GM12878 (cell line): ENCODE results near the gene ECT2L. TPM values are rescaled to one million over a fixed set of nuclear protein-coding genes. Genes with fewer than 3 reads are reported as not detected.
A peak's percentile ranks its signal among the peaks of the same experiment; 100 is the strongest.

ENCODE experiments used
- ATF7 ChIP-seq: fragments of 450-650 bp; IDR thresholded peaks from 2 replicates; pipeline ENCODE4 v1.6.1; 2016; ENCODE audit warnings: low read depth, mild to moderate bottlenecking
- BCL11A ChIP-seq: IDR thresholded peaks from 2 replicates; pipeline ENCODE4 v1.6.1; 2011; ENCODE audit warnings: low read depth, low read length
- CBX5 ChIP-seq: sonication (generic); IDR thresholded peaks from 2 replicates; pipeline ENCODE4 v1.6.1; 2016; ENCODE audit warnings: low read depth, moderate library complexity, mild to moderate bottlenecking, inconsistent platforms
- CHD2 ChIP-seq: IDR thresholded peaks from 2 replicates; pipeline ENCODE4 v1.6.1; 2011; ENCODE audit warnings: low read depth, low read length, improper control_type of control experiment, borderline replicate concordance
- CREB1 ChIP-seq: IDR thresholded peaks from 2 replicates; pipeline ENCODE4 v1.6.1; 2012; ENCODE audit warnings: low read depth, mild to moderate bottlenecking, inconsistent platforms
- CREM ChIP-seq: IDR thresholded peaks from 2 replicates; pipeline ENCODE4 v1.6.1; 2014; ENCODE audit warnings: antibody characterized with exemption, low read depth
- CUX1 ChIP-seq: IDR thresholded peaks from 2 replicates; pipeline ENCODE4 v1.6.1; 2012; ENCODE audit warnings: improper control_type of control experiment, low read depth, low read length; ENCODE audit not compliant: insufficient replicate concordance
- FOXM1 ChIP-seq: IDR thresholded peaks from 2 replicates; pipeline ENCODE4 v1.6.1; 2012; ENCODE audit warnings: low read depth, mild to moderate bottlenecking, inconsistent platforms, low read length, moderate library complexity
- GABPA ChIP-seq: IDR thresholded peaks from 2 replicates; pipeline ENCODE4 v1.6.1; 2014; ENCODE audit warnings: antibody characterized with exemption, low read depth, mild to moderate bottlenecking, inconsistent platforms
- MTA2 ChIP-seq: fragments of 450-650 bp; IDR thresholded peaks from 2 replicates; pipeline ENCODE4 v1.6.1; 2016; ENCODE audit warnings: low read depth, mild to moderate bottlenecking, moderate library complexity
- PML ChIP-seq: IDR thresholded peaks from 2 replicates; pipeline ENCODE4 v1.6.1; 2012; ENCODE audit warnings: low read length, inconsistent platforms
- POU2F2 ChIP-seq: IDR thresholded peaks from 3 replicates; pipeline ENCODE4 v1.6.1; 2011; ENCODE audit warnings: low read depth, mild to moderate bottlenecking, low read length, borderline replicate concordance
- RELA ChIP-seq: fragments of 450-650 bp; IDR thresholded peaks from 2 replicates; pipeline ENCODE4 v1.8.0; 2014; ENCODE audit warnings: borderline replicate concordance; ENCODE audit not compliant: partially characterized antibody
- SIX5 ChIP-seq: IDR thresholded peaks from 2 replicates; pipeline ENCODE4 v1.6.1; 2011; ENCODE audit warnings: mild to moderate bottlenecking, low read depth, low read length, moderate library complexity; ENCODE audit not compliant: severe bottlenecking
- SMAD5 ChIP-seq: IDR thresholded peaks from 2 replicates; pipeline ENCODE4 v1.6.1; 2016; ENCODE audit warnings: antibody characterized with exemption, low read depth
- TAF1 ChIP-seq: IDR thresholded peaks from 2 replicates; pipeline ENCODE4 v1.6.1; 2011; ENCODE audit warnings: mild to moderate bottlenecking, low read depth, low read length, borderline replicate concordance
- TCF12 ChIP-seq: IDR thresholded peaks from 2 replicates; pipeline ENCODE4 v1.6.1; 2011; ENCODE audit warnings: low read depth, mild to moderate bottlenecking, low read length
- TCF3 ChIP-seq: IDR thresholded peaks from 2 replicates; pipeline ENCODE4 v1.6.1; 2012; ENCODE audit warnings: low read depth, mild to moderate bottlenecking, low read length, borderline replicate concordance; ENCODE audit not compliant: insufficient read depth
- ZNF24 ChIP-seq: fragments of 450-650 bp; IDR thresholded peaks from 2 replicates; pipeline ENCODE4 v1.6.1; 2017; ENCODE audit warnings: antibody characterized with exemption, mild to moderate bottlenecking
- ZZZ3 ChIP-seq: IDR thresholded peaks from 2 replicates; pipeline ENCODE4 v1.6.1; 2011; ENCODE audit warnings: low read depth; ENCODE audit not compliant: control insufficient read depth, insufficient read length
- polyA plus RNA-seq, 11 experiments: library from polyadenylated mRNA; depleted of rRNA in 4 of 11; unstranded in 6 of 11; stranded (reverse) in 5 of 11; fragments of >200 nt; fragmentation: Nextera tagmentation in 4 of 11; fragmentation: Illumina TruSeq in 1 of 11; extraction: Ambion mirVana in 4 of 11; extraction: Trizol in 1 of 11; gene quantifications; 1 replicate in 1 of 11; 2 replicates in 10 of 11; pipeline versions ENCODE4 v1.2.1 to v1.2.3, GENCODE V29; 2011 to 2016; ENCODE audit warnings: inconsistent platforms in 2 of 11, missing spikeins in 2 of 11, low read depth in 1 of 11
- total RNA-seq, 4 experiments: library from RNA; depleted of rRNA in 3 of 4; stranded (reverse); fragments of >200 nt in 3 of 4; fragmentation: Illumina TruSeq in 1 of 4; extraction: Trizol in 1 of 4; gene quantifications; 2 replicates each; pipeline versions ENCODE4 v1.2.1 to v1.2.3, GENCODE V29; 2013 to 2021
- TF ChIP-seq, protein P1 (sequence below): fragments of 450-650 bp; IDR thresholded peaks from 2 replicates; pipeline ENCODE4 v1.6.1; 2017; ENCODE audit warnings: mild to moderate bottlenecking, moderate library complexity
- TF ChIP-seq, protein P2 (sequence below): IDR thresholded peaks from 2 replicates; pipeline ENCODE4 v1.6.1; 2012; ENCODE audit warnings: low read depth, low read length, improper control_type of control experiment

The ECT2L gene
- total and polyA plus RNA-seq, 10 of the 15 experiments (the other 5 are each of a cell fraction or from before 2014, with no cell fraction given): 0.05 to 0.09 TPM; not detected in 8

DNA sequence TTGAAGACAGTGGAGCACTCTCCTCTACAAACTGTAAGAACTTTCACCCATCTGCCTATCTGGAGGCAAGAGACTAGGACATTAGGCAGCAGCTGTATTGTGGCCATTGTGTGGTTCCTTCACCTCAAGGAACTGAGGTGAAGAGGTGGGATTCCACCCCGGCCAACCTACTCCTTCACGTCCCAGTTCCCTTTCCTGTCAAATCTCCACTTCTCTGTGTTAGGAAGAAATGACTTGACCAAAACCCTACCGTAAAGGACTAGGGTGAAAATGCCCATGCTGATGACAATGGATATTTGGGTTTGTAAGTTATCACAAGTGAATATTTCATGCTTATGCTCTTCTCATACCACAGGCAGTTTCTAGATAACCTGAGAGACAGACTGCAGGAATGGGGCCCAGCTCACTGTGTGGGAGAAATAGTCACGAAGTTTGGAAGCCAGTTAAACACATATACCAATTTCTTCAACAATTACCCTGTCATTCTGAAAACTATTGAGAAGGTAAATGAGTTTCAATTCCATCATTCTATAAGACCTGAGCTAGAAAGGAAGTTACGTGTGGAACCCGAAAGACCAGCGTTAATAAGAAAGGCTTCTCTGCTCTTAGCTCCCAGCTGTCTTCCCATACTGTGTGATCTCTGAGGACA lies 86.6 kb downstream of the ECT2L start (continued):
- TF ChIP-seq CUX1 (peak; percentile 81), SIX5 (no peak), TCF3 (peak; percentile 58; the same call in 1 of the 2 replicates), TCF12 (peak; percentile 92), CREM (peak; percentile 43; the same call in 1 of the 2 replicates), ZNF24 (peak; percentile 82), GABPA (peak; percentile 61; the same call in 1 of the 2 replicates), MTA2 (peak; percentile 96), POU2F2 (peak; percentile 51; the same call in 1 of the 3 replicates), CHD2 (peak; percentile 32; the same call in 1 of the 2 replicates), BCL11A (peak; percentile 86), ATF7 (peak; percentile 66), TAF1 (0 out of 2 replicates have a peak, but pooled peaks have one; percentile 22), RELA (peak; percentile 15), ZZZ3 (no peak), CBX5 (peak; percentile 87), CREB1 (peak; percentile 72), FOXM1 (peak; percentile 82; the same call in 1 of the 2 replicates), SMAD5 (no peak), PML (0 out of 2 replicates have a peak, but pooled peaks have one; percentile 61)
- TF ChIP-seq, protein P1, sequence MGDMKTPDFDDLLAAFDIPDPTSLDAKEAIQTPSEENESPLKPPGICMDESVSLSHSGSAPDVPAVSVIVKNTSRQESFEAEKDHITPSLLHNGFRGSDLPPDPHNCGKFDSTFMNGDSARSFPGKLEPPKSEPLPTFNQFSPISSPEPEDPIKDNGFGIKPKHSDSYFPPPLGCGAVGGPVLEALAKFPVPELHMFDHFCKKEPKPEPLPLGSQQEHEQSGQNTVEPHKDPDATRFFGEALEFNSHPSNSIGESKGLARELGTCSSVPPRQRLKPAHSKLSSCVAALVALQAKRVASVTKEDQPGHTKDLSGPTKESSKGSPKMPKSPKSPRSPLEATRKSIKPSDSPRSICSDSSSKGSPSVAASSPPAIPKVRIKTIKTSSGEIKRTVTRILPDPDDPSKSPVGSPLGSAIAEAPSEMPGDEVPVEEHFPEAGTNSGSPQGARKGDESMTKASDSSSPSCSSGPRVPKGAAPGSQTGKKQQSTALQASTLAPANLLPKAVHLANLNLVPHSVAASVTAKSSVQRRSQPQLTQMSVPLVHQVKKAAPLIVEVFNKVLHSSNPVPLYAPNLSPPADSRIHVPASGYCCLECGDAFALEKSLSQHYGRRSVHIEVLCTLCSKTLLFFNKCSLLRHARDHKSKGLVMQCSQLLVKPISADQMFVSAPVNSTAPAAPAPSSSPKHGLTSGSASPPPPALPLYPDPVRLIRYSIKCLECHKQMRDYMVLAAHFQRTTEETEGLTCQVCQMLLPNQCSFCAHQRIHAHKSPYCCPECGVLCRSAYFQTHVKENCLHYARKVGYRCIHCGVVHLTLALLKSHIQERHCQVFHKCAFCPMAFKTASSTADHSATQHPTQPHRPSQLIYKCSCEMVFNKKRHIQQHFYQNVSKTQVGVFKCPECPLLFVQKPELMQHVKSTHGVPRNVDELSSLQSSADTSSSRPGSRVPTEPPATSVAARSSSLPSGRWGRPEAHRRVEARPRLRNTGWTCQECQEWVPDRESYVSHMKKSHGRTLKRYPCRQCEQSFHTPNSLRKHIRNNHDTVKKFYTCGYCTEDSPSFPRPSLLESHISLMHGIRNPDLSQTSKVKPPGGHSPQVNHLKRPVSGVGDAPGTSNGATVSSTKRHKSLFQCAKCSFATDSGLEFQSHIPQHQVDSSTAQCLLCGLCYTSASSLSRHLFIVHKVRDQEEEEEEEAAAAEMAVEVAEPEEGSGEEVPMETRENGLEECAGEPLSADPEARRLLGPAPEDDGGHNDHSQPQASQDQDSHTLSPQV: 0 out of 2 replicates have a peak, but pooled peaks have one; percentile 57
- TF ChIP-seq, protein P2, sequence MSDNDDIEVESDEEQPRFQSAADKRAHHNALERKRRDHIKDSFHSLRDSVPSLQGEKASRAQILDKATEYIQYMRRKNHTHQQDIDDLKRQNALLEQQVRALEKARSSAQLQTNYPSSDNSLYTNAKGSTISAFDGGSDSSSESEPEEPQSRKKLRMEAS: no peak
